Measurements from ENCODE around the gene FBXO15.

The FBXO15 gene

DNA sequence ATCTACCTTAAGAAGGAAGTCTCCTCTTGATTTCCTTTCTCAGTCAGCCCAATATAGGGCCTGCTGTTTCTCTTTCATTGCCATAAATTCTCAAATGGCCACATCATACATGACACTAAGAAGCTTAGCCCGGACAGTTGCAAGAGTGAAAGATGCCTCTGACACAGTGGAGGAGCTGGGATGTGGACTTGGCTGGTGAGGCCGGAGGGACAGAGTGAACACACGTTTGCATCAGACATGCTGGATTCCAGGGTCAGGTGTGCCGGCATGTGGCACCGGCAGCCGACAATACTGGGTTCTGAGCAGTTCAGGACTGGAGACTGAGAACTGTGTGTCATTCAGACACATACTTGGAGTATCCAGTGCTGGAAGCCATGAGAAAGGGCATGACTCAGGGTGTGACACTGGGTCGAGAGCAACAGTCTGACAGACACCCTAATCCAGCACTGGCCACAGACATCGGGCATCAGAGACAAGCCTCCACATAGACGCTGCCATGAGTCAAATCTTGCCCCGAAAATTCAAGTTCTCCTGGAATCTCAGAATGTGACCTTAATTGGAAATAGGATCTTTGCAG is 32.1 kb upstream of the FBXO15 start:
- H3K79me2 ChIP-seq (ENCODE audit: control insufficient read depth, insufficient read depth, low read length, unreplicated experiment): no peaks in the 10 kb centered on the region
- no peaks in the 10 kb centered on the region for H3K36me3 ChIP-seq (ENCODE audit: insufficient read depth, low read length)
- H3K4me1 ChIP-seq (ENCODE audit: control insufficient read depth, insufficient read depth, low read length, unreplicated experiment): no peaks in the 10 kb centered on the region
- no peak overlapping the region for H3K27ac ChIP-seq (ENCODE audit: low read depth, low read length)
- no peak overlapping the region for H3K4me3 ChIP-seq (ENCODE audit: low read depth, low read length)
- H2AFZ ChIP-seq (ENCODE audit: low read length, unreplicated experiment): no peak overlapping the region
- H3K27me3 ChIP-seq (ENCODE audit: insufficient read depth, low read length): peaks cover 69% of the 10 kb centered on the region

GRCh38 chr18:74178884-74179283 is 31.2 kb upstream of the FBXO15 start:
- no peak overlapping the region for H2AFZ ChIP-seq (ENCODE audit: low read length, unreplicated experiment)
- no peak overlapping the region for H3K27ac ChIP-seq (ENCODE audit: low read depth, low read length)
- H3K4me3 ChIP-seq (ENCODE audit: low read depth, low read length): no peak overlapping the region
- H3K36me3 ChIP-seq (ENCODE audit: insufficient read depth, low read length): no peaks in the 10 kb centered on the region
- no peaks in the 10 kb centered on the region for H3K79me2 ChIP-seq (ENCODE audit: control insufficient read depth, insufficient read depth, low read length, unreplicated experiment)
- H3K4me1 ChIP-seq (ENCODE audit: control insufficient read depth, insufficient read depth, low read length, unreplicated experiment): no peaks in the 10 kb centered on the region
- H3K27me3 ChIP-seq (ENCODE audit: insufficient read depth, low read length): peaks cover 63% of the 10 kb centered on the region

DNA sequence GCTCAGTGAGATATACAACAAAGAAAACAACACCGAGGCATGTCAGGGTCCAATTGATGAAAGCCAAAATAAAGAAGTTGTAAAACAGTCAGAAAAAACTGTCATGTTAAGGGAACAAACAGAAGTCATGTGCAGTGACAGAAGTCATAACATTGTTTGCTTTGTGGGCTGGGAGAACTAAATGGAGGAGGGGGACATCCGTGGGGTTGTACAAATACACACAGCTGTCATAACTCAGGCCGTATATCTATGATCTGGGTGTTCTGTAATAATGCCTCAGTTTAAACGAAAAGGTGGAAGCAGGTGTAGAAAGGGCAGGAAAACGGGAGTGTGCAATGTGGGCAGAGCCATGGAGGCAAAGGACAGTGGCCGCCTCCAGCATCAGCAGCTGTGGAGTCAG is 28.0 kb upstream of the FBXO15 start:
- no peak overlapping the region for H2AFZ ChIP-seq (ENCODE audit: low read length, unreplicated experiment)
- H3K36me3 ChIP-seq (ENCODE audit: insufficient read depth, low read length): no peaks in the 10 kb centered on the region
- no peaks in the 10 kb centered on the region for H3K79me2 ChIP-seq (ENCODE audit: control insufficient read depth, insufficient read depth, low read length, unreplicated experiment)
- H3K27ac ChIP-seq (ENCODE audit: low read depth, low read length): no peak overlapping the region
- no peak overlapping the region for H3K4me3 ChIP-seq (ENCODE audit: low read depth, low read length)
- H3K27me3 ChIP-seq (ENCODE audit: insufficient read depth, low read length): peaks cover 57% of the 10 kb centered on the region
- no peaks in the 10 kb centered on the region for H3K4me1 ChIP-seq (ENCODE audit: control insufficient read depth, insufficient read depth, low read length, unreplicated experiment)

DNA sequence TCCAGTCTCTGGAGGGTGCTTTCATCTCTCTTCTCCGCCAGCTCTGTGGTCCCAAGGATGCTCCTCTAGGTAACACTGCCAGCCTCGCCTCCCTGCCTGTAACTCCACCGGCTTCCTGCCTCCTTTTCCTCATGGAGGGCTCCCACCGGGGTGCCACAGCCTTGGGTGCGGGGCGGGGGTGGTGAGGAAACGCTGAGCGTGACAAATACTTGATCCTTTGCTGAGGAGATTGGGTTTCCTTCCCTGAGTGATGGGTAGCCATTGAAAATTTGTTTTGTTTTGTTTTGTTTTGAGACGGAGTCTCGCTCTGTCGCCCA is 25.8 kb upstream of the FBXO15 start:
- H3K79me2 ChIP-seq (ENCODE audit: control insufficient read depth, insufficient read depth, low read length, unreplicated experiment): no peaks in the 10 kb centered on the region
- H3K27me3 ChIP-seq (ENCODE audit: insufficient read depth, low read length): peaks cover 73% of the 10 kb centered on the region
- H3K27ac ChIP-seq (ENCODE audit: low read depth, low read length): no peak overlapping the region
- H3K4me3 ChIP-seq (ENCODE audit: low read depth, low read length): no peak overlapping the region
- no peak overlapping the region for H2AFZ ChIP-seq (ENCODE audit: low read length, unreplicated experiment)
- no peaks in the 10 kb centered on the region for H3K36me3 ChIP-seq (ENCODE audit: insufficient read depth, low read length)
- H3K4me1 ChIP-seq (ENCODE audit: control insufficient read depth, insufficient read depth, low read length, unreplicated experiment): no peaks in the 10 kb centered on the region

DNA sequence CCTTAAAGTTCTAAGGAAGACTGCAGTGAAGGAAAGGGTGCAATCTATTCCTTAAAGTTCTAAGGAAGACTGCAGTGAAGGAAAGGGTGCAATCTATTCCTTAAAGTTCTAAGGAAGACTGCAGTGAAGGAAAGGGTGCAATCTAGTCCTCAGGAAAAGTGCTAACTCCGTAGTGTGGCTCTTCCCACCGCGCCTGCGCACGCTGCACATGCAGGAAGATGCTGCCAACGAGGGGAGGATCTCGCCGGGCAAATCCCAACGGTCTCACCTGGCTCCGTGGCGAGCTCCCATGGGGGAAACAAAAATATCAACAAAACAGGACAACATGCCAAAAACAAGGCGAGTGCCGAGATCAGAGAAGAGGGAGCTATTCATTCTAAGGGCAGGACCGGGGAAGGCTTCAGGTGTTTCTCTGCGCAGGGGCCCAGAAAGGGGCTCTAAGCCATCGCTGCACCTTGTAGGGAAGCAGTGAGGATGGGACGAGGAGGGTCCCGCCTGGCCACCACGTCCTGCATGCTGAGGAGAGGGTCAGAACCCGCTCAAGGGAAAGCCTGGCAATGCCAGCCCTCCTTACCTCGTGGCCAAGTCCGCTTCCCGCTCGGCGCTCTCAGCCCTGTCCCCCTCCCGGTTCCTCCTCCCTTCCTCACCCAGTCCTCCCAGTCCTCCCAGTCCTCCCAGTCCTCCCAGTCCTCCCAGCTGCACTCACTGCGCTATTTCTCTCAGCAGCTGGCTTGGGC is 25.2 kb upstream of the FBXO15 start:
- no peaks in the 10 kb centered on the region for H3K4me1 ChIP-seq (ENCODE audit: control insufficient read depth, insufficient read depth, low read length, unreplicated experiment)
- H3K36me3 ChIP-seq (ENCODE audit: insufficient read depth, low read length): no peaks in the 10 kb centered on the region
- H2AFZ ChIP-seq (ENCODE audit: low read length, unreplicated experiment): no peak overlapping the region
- peaks cover 74% of the 10 kb centered on the region for H3K27me3 ChIP-seq (ENCODE audit: insufficient read depth, low read length)
- no peaks in the 10 kb centered on the region for H3K79me2 ChIP-seq (ENCODE audit: control insufficient read depth, insufficient read depth, low read length, unreplicated experiment)
- H3K4me3 ChIP-seq (ENCODE audit: low read depth, low read length): peak overlapping the region; percentile 59
- no peak overlapping the region for H3K27ac ChIP-seq (ENCODE audit: low read depth, low read length)

DNA sequence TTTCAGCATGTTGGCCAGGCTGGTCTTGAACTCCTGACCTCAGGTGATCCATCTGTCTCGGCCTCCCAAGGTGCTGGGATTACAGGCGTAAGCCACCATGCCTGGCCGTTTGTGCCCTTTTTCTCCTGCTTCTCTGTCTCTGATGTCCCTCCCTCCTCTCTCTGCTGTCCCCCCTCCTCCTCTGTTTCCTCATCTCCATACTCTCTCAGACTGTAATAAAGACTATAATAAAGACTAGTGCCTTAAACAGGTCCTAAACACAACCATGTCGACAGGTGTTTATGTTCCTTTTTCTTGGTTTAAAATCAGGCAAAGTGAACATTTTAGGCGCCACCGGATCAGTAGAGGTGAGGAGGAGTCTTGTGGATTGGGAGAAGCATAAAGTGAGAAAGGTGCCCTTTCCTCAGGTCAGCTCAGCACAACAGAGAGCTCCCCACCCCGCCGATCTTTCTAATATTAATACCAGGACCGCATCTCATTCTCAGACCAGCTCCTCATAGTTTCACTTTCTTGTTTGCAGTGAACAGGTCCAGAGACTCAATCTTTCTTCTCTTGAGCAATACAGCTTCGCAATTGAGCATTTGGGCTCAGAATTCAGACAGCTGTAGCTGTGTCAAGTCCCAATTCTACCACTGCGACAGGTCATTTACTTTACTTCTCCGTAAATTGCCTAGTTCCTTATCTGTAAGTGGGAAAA is 24.4 kb upstream of the FBXO15 start:
- Histone ChIP-seq H3K36me3 (ENCODE audit: insufficient read depth, low read length) (no peaks in the 10 kb centered on the region), H3K4me3 (ENCODE audit: low read depth, low read length) (peak overlapping the region; percentile 59), H3K27ac (ENCODE audit: low read depth, low read length) (no peak overlapping the region), H3K27me3 (ENCODE audit: insufficient read depth, low read length) (peaks cover 66% of the 10 kb centered on the region), H3K79me2 (ENCODE audit: control insufficient read depth, insufficient read depth, low read length, unreplicated experiment) (no peaks in the 10 kb centered on the region), H2AFZ (ENCODE audit: low read length, unreplicated experiment) (peak overlapping the region; percentile 73), H3K4me1 (ENCODE audit: control insufficient read depth, insufficient read depth, low read length, unreplicated experiment) (no peaks in the 10 kb centered on the region)

GRCh38 chr18:74166386-74166785 is 18.8 kb upstream of the FBXO15 start:
- Histone ChIP-seq H3K4me3 (ENCODE audit: low read depth, low read length) (no peak overlapping the region), H3K27me3 (ENCODE audit: insufficient read depth, low read length) (peaks cover 33% of the 10 kb centered on the region), H3K36me3 (ENCODE audit: insufficient read depth, low read length) (no peaks in the 10 kb centered on the region), H3K79me2 (ENCODE audit: control insufficient read depth, insufficient read depth, low read length, unreplicated experiment) (no peaks in the 10 kb centered on the region), H3K4me1 (ENCODE audit: control insufficient read depth, insufficient read depth, low read length, unreplicated experiment) (no peaks in the 10 kb centered on the region), H2AFZ (ENCODE audit: low read length, unreplicated experiment) (no peak overlapping the region), H3K27ac (ENCODE audit: low read depth, low read length) (no peak overlapping the region)

- H3K79me2 ChIP-seq (ENCODE audit: control insufficient read depth, insufficient read depth, low read length, unreplicated experiment): no peaks in the 10 kb centered on the region
- peaks cover 2% of the 10 kb centered on the region; the same call in 1 of the 2 replicates for H3K27me3 ChIP-seq (ENCODE audit: insufficient read depth, low read length)
- no peak overlapping the region for H2AFZ ChIP-seq (ENCODE audit: low read length, unreplicated experiment)
- peaks cover 4% of the 10 kb centered on the region for H3K36me3 ChIP-seq (ENCODE audit: insufficient read depth, low read length)
- no peak overlapping the region for H3K27ac ChIP-seq (ENCODE audit: low read depth, low read length)
- no peaks in the 10 kb centered on the region for H3K4me1 ChIP-seq (ENCODE audit: control insufficient read depth, insufficient read depth, low read length, unreplicated experiment)
- H3K4me3 ChIP-seq (ENCODE audit: low read depth, low read length): no peak overlapping the region
These were observed 15.5 kb upstream of the FBXO15 start for GRCh38 chr18:74163019-74163660.

DNA sequence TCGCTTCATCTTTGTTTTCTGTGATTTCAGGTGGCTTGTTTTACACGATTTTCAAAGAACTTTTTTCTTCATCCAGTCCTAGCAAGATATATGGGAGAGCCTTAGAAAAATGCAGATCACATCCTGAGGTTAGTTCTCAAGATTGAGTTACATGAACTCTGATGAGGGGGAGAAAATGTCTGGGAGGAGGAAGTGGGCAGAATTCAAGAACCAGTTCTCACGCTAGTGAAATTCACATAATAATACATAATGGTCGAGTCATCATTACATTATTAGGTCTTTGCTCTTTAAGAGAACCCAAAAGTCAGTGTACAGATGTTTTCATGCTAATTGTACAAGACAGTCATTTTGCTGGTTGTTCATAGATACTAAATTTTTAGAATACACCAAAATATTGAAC is 7.6 kb upstream of the FBXO15 start:
- Histone ChIP-seq H3K27me3 (ENCODE audit: insufficient read depth, low read length) (no peaks in the 10 kb centered on the region), H3K79me2 (ENCODE audit: control insufficient read depth, insufficient read depth, low read length, unreplicated experiment) (peaks cover 46% of the 10 kb centered on the region), H3K36me3 (ENCODE audit: insufficient read depth, low read length) (peaks cover 24% of the 10 kb centered on the region), H3K4me1 (ENCODE audit: control insufficient read depth, insufficient read depth, low read length, unreplicated experiment) (peaks cover 8% of the 10 kb centered on the region), H3K4me3 (ENCODE audit: low read depth, low read length) (no peak overlapping the region), H2AFZ (ENCODE audit: low read length, unreplicated experiment) (no peak overlapping the region), H3K27ac (ENCODE audit: low read depth, low read length) (no peak overlapping the region)

GRCh38 chr18:74154716-74155115 is 7.1 kb upstream of the FBXO15 start:
- H3K36me3 ChIP-seq (ENCODE audit: insufficient read depth, low read length): peaks cover 24% of the 10 kb centered on the region
- no peaks in the 10 kb centered on the region for H3K27me3 ChIP-seq (ENCODE audit: insufficient read depth, low read length)
- no peak overlapping the region for H3K27ac ChIP-seq (ENCODE audit: low read depth, low read length)
- H3K79me2 ChIP-seq (ENCODE audit: control insufficient read depth, insufficient read depth, low read length, unreplicated experiment): peaks cover 51% of the 10 kb centered on the region
- no peak overlapping the region for H2AFZ ChIP-seq (ENCODE audit: low read length, unreplicated experiment)
- H3K4me1 ChIP-seq (ENCODE audit: control insufficient read depth, insufficient read depth, low read length, unreplicated experiment): peaks cover 13% of the 10 kb centered on the region
- H3K4me3 ChIP-seq (ENCODE audit: low read depth, low read length): no peak overlapping the region
